Hepatocyte (in vitro differentiated cells): ENCODE measurements around the gene NDUFAF8. TPM values are rescaled to one million over a fixed set of nuclear protein-coding genes. Genes with fewer than 3 reads are reported as not detected.

Experiments used
- DNase-seq: peaks from one replicate; pipeline ENCODE4 v3.0.0-alpha.2; 2016; ENCODE audit warnings: low spot score
- H2AFZ ChIP-seq: fragments of 200-600 bp; sonication (generic); 2 replicates; pipeline ENCODE4 v1.6.0; 2016; ENCODE audit warnings: antibody characterized with exemption, mild to moderate bottlenecking
- H3K27ac ChIP-seq: fragments of 200-600 bp; sonication (generic); 2 replicates; pipeline ENCODE4 v1.5.1; 2016; ENCODE audit warnings: mild to moderate bottlenecking
- H3K27me3 ChIP-seq: fragments of 200-600 bp; sonication (generic); 2 replicates; pipeline ENCODE4 v1.6.1; 2016
- H3K36me3 ChIP-seq: fragments of 200-600 bp; sonication (generic); replicated peaks from 2 replicates; pipeline ENCODE4 v1.5.1; 2016; ENCODE audit warnings: low read depth; ENCODE audit not compliant: insufficient read depth
- H3K4me1 ChIP-seq: fragments of 200-600 bp; sonication (generic); 2 replicates; pipeline ENCODE4 v1.5.1; 2016; ENCODE audit warnings: mild to moderate bottlenecking, moderate library complexity; ENCODE audit not compliant: insufficient read depth
- H3K4me2 ChIP-seq: fragments of 200-600 bp; sonication (generic); 2 replicates; pipeline ENCODE4 v1.6.0; 2016
- H3K4me3 ChIP-seq: fragments of 200-600 bp; sonication (generic); 2 replicates; pipeline ENCODE4 v1.5.1; 2016; ENCODE audit warnings: mild to moderate bottlenecking
- H3K79me2 ChIP-seq: fragments of 200-600 bp; sonication (generic); 2 replicates; pipeline ENCODE4 v1.6.0; 2017; ENCODE audit warnings: mild to moderate bottlenecking
- H3K9me2 ChIP-seq: fragments of 200-600 bp; sonication (generic); replicated peaks from 2 replicates; pipeline ENCODE4 v1.6.0; 2017; ENCODE audit warnings: mild to moderate bottlenecking; ENCODE audit not compliant: insufficient read depth
- H3K9me3 ChIP-seq: fragments of 200-600 bp; sonication (generic); 2 replicates; pipeline ENCODE4 v1.5.1; 2016; ENCODE audit warnings: low read depth, mild to moderate bottlenecking
- H4K20me1 ChIP-seq: fragments of 200-600 bp; sonication (generic); 2 replicates; pipeline ENCODE4 v1.6.0; 2016; ENCODE audit warnings: mild to moderate bottlenecking; ENCODE audit not compliant: insufficient read depth, poor library complexity, severe bottlenecking
- EZH2 ChIP-seq: fragments of 200-600 bp; sonication (generic); IDR thresholded peaks from 2 replicates; pipeline ENCODE4 v1.6.1; 2016; ENCODE audit warnings: antibody characterized with exemption, mild to moderate bottlenecking, borderline replicate concordance
- EZH2phosphoT487 ChIP-seq: fragments of 200-600 bp; sonication (generic); IDR thresholded peaks from one replicate; pipeline ENCODE4 v1.6.1; 2018; ENCODE audit warnings: antibody characterized with exemption, mild to moderate bottlenecking, low read depth, moderate library complexity; ENCODE audit not compliant: unreplicated experiment, severe bottlenecking
- WGBS: methylation state at CpG from one replicate; pipeline ENCODE4 v1.1.6; 2016; ENCODE audit warnings: low lambda C conversion rate; ENCODE audit errors: missing lambda C conversion rate; 5-methylcytosine and 5-hydroxymethylcytosine counted together
- polyA plus RNA-seq: library from polyadenylated mRNA; unstranded; fragments of >200 nt; fragmentation: Nextera tagmentation; extraction: Ambion mirVana; gene quantifications from 2 replicates; pipeline ENCODE4 v1.2.1, GENCODE V29; 2016
- total RNA-seq: library from RNA; depleted of rRNA; stranded (reverse); fragments of >200 nt; gene quantifications from 2 replicates; pipeline ENCODE4 v1.2.3, GENCODE V29; 2014
- TF ChIP-seq, protein P1 (sequence below): fragments of 200-600 bp; sonication (generic); IDR thresholded peaks from 2 replicates; pipeline ENCODE4 v1.5.1; 2016; ENCODE audit warnings: antibody characterized with exemption, mild to moderate bottlenecking; ENCODE audit not compliant: poor library complexity

NDUFAF8 gene
- total and polyA plus RNA-seq, 2 experiments from 2014 or later: 25.8 to 99.8 TPM

DNA sequence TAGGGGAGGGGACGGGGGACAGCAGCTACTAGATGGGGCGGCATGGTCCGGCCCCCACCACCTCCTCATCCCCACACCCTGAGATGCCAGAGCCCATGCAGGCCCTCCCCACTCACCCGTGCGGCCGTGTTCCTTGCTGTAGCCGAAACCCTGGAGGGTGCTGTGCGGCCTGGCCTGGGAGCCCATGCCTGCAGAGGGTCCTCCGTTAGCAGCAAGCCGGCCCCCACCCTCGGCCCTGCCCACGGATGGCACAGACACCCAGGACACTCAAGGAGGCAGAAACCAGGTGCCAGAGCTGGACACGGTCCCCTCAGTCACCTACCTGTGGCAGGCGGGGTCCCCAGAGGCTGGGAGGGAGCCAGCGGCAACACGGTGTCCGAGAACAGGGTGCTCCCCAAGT is 5.8 kb upstream of the NDUFAF8 start:
- H3K9me3 ChIP-seq: no peaks in the 10 kb centered on the region
- H3K4me1 ChIP-seq: peaks cover 19% of the 10 kb centered on the region
- H3K36me3 ChIP-seq: no peaks in the 10 kb centered on the region
- H3K27me3 ChIP-seq: no peaks in the 10 kb centered on the region
- WGBS: 93% methylated on average over 17 of the region's 17 CpGs
- DNase-seq: no peak
- no peaks in the 10 kb centered on the region for H3K9me2 ChIP-seq
- no peaks in the 10 kb centered on the region for H4K20me1 ChIP-seq
- H3K4me2 ChIP-seq: no peak overlapping the region
- peaks cover 11% of the 10 kb centered on the region for H3K79me2 ChIP-seq
- TF ChIP-seq EZH2phosphoT487 (no peak), EZH2 (no peak)
- TF ChIP-seq, protein P1, sequence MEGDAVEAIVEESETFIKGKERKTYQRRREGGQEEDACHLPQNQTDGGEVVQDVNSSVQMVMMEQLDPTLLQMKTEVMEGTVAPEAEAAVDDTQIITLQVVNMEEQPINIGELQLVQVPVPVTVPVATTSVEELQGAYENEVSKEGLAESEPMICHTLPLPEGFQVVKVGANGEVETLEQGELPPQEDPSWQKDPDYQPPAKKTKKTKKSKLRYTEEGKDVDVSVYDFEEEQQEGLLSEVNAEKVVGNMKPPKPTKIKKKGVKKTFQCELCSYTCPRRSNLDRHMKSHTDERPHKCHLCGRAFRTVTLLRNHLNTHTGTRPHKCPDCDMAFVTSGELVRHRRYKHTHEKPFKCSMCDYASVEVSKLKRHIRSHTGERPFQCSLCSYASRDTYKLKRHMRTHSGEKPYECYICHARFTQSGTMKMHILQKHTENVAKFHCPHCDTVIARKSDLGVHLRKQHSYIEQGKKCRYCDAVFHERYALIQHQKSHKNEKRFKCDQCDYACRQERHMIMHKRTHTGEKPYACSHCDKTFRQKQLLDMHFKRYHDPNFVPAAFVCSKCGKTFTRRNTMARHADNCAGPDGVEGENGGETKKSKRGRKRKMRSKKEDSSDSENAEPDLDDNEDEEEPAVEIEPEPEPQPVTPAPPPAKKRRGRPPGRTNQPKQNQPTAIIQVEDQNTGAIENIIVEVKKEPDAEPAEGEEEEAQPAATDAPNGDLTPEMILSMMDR: no peak
- no peak overlapping the region for H2AFZ ChIP-seq
- no peak overlapping the region for H3K27ac ChIP-seq
- H3K4me3 ChIP-seq: no peak overlapping the region

DNA sequence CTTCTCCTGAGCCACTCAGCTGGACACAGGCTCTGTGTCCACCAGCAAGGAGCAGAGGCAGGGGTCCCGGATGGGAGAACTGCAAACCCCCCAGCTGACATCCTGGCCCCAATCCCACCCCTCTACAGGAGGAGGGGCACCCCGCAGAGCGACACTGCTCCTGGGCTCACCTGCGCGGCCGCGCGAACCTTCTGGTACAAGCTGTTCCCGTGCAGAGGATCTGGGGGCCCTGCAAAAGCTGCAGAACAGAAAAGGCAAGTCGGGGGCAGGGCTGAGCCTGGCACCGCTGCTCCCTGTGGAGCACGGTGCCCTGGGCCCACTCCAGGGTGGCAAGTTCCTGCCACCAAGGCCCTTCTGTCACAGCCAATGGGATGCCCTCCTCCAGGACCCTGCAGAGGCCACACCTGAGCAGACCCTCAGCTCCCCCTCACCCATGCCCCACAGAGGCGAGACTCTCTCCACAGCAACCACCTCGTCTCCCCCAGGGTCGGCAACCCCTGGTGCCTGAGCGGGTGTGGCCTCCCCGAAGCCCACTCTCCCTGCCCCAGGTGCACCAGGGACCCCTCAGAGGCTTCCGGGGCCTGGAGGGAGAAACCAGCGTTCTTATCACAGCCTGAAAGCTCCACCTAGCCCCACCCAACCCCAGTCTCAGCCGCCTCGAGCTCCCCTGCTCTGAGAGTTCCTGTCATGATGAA is 5.2 kb upstream of the NDUFAF8 start:
- no peak overlapping the region for H3K27ac ChIP-seq
- no peak overlapping the region for H3K4me3 ChIP-seq
- H2AFZ ChIP-seq: no peak overlapping the region
- H3K4me2 ChIP-seq: no peak overlapping the region
- H3K36me3 ChIP-seq: no peaks in the 10 kb centered on the region
- DNase-seq: no peak
- peaks cover 19% of the 10 kb centered on the region for H3K4me1 ChIP-seq
- no peaks in the 10 kb centered on the region for H3K27me3 ChIP-seq
- TF ChIP-seq EZH2 (no peak), EZH2phosphoT487 (no peak)
- TF ChIP-seq, protein P1: no peak
- H3K9me2 ChIP-seq: no peaks in the 10 kb centered on the region
- peaks cover 13% of the 10 kb centered on the region for H3K79me2 ChIP-seq
- H4K20me1 ChIP-seq: no peaks in the 10 kb centered on the region
- WGBS: 94% methylated on average over 17 of the region's 21 CpGs
- H3K9me3 ChIP-seq: no peaks in the 10 kb centered on the region

DNA sequence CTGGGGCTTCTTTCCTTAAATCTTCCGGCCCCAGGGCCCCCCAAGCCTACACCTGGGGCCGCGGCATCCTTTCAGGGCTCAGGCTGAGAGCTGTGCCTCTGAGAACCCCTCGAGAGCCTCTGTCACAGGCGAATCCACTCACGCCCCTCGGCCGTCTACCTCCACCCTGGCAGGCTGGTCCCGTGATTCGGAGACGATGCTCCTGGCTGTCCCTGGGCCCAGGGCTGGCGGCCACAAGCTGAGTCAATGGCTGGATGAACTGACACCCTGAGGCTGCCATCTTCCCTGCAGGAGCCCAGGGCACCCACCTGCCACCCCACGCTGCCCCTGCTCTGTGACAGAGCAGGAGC is 4.6 kb upstream of the NDUFAF8 start:
- H3K79me2 ChIP-seq: peaks cover 14% of the 10 kb centered on the region
- H3K9me2 ChIP-seq: no peaks in the 10 kb centered on the region
- H3K27me3 ChIP-seq: no peaks in the 10 kb centered on the region
- H3K36me3 ChIP-seq: no peaks in the 10 kb centered on the region
- DNase-seq: no peak
- WGBS: 86% methylated on average over 13 of the region's 13 CpGs
- no peak overlapping the region for H3K27ac ChIP-seq
- peaks cover 19% of the 10 kb centered on the region for H3K4me1 ChIP-seq
- H4K20me1 ChIP-seq: no peaks in the 10 kb centered on the region
- no peak for TF ChIP-seq EZH2
- TF ChIP-seq EZH2phosphoT487: no peak
- TF ChIP-seq, protein P1: no peak
- peak overlapping the region; percentile 27 for H3K4me2 ChIP-seq
- H3K9me3 ChIP-seq: no peaks in the 10 kb centered on the region
- no peak overlapping the region for H3K4me3 ChIP-seq
- H2AFZ ChIP-seq: no peak overlapping the region
